Body of pancreas (tissue), 4 donors: ENCODE data around the gene MTMR2. TPM values are rescaled to one million over a fixed set of nuclear protein-coding genes. Genes with fewer than 3 reads are reported as not detected.

Source experiments
- ATAC-seq: fragments of 150-250 bp; one replicate; pipeline ENCODE4 v1.9.1; 2016
- DNase-seq, 4 donors: peaks; one replicate each; pipeline ENCODE4 v3.0.0-alpha.2; 2019
- H3K27ac ChIP-seq, 4 donors: fragments of 200-600 bp; sonication (generic); 1 replicate in 3 of 4; 2 replicates in 1 of 4; pipeline versions ENCODE4 v1.5.1 to v1.6.1; 2016 to 2019; ENCODE audit warnings: mild to moderate bottlenecking in 1 of 4, mixed read lengths in 1 of 4, moderate library complexity in 1 of 4
- H3K27me3 ChIP-seq, 2 donors: fragments of 200-600 bp; sonication (generic); one replicate each; pipeline ENCODE4 v1.6.0; 2016; ENCODE audit warnings: mild to moderate bottlenecking in 1 of 2
- H3K36me3 ChIP-seq, 2 donors: fragments of 200-600 bp; sonication (generic); replicated peaks in 1 of 2; 2 replicates each; pipeline ENCODE4 v1.5.1; 2016; ENCODE audit warnings: low read depth in 2 of 2; ENCODE audit not compliant: insufficient read depth in 1 of 2
- H3K4me1 ChIP-seq: fragments of 200-600 bp; sonication (generic); one replicate; pipeline ENCODE4 v1.6.0; 2016
- H3K4me3 ChIP-seq, 2 donors: fragments of 200-600 bp; sonication (generic); 1 replicate in 1 of 2; 2 replicates in 1 of 2; pipeline ENCODE4 v1.5.1; 2016 to 2019
- H3K9me3 ChIP-seq, 3 donors: fragments of 200-600 bp; sonication (generic); 1 replicate in 2 of 3; 2 replicates in 1 of 3; pipeline ENCODE4 v1.5.1; 2016
- CTCF ChIP-seq, 7 experiments: fragments of 450-650 bp in 4 of 7; fragments of 200-600 bp in 3 of 7; sonication (generic) in 3 of 7; IDR thresholded peaks; one replicate each; pipeline ENCODE4 v1.5.1; 2016 to 2019; ENCODE audit warnings: antibody characterized with exemption in 7 of 7
- POLR2A ChIP-seq, 3 donors: fragments of 450-650 bp; IDR thresholded peaks; one replicate each; pipeline ENCODE4 v1.6.1; 2016; ENCODE audit warnings: antibody characterized with exemption in 3 of 3, mild to moderate bottlenecking in 2 of 3
- WGBS, 2 donors: methylation state at CpG; one replicate each; pipeline ENCODE4 v1.1.5; 2017; 5-methylcytosine and 5-hydroxymethylcytosine counted together
- intact Hi-C: fragments of 100-400 bp; cut with DNase I; formaldehyde crosslinking; loops from one replicate; pipeline ENCODE4 v1.15.1; 2023
- total RNA-seq, 2 donors: library from RNA; depleted of rRNA; stranded (reverse); fragments of >200 nt; gene quantifications; one replicate each; pipeline ENCODE4 v1.1.0, GENCODE V29; 2016

Gene MTMR2
- total RNA-seq, 2 donors from 2014 or later = 6.9 to 14.5 TPM

GRCh38 chr11:95793116-95793515, 130.8 kb downstream of the MTMR2 start:
- Histone ChIP-seq H3K9me3 (no peaks in the 10 kb centered on the region), H3K4me1 (peaks cover 56% of the 10 kb centered on the region), H3K36me3 (no peaks in the 10 kb centered on the region), H3K27ac (no peak overlapping the region), H3K27me3 (no peaks in the 10 kb centered on the region), H3K4me3 (no peak overlapping the region)
- DNase-seq = no peak
- TF ChIP-seq POLR2A (IDR thresholded peaks at IDR 0.05) (no peak), CTCF (IDR thresholded peaks at IDR 0.05) (no peak)
- intact Hi-C loops = no loop called here
- ATAC-seq = no peak
- 79 to 80% methylated on average over 4 of the region's 4 CpGs for WGBS, 2 donors

GRCh38 chr11:95792700-95793099, 131.2 kb downstream of the MTMR2 start:
- DNase-seq (no peak), ATAC-seq (no peak)
- Histone ChIP-seq H3K27ac (no peak overlapping the region), H3K36me3 (no peaks in the 10 kb centered on the region), H3K9me3 (no peaks in the 10 kb centered on the region), H3K4me3 (no peak overlapping the region), H3K4me1 (peaks cover 58% of the 10 kb centered on the region), H3K27me3 (no peaks in the 10 kb centered on the region)
- no peak for TF ChIP-seq POLR2A (IDR thresholded peaks at IDR 0.05)
- no peak for TF ChIP-seq CTCF (IDR thresholded peaks at IDR 0.05)
- WGBS, 2 donors = 84 to 89% methylated on average over 7 of the region's 7 CpGs
- intact Hi-C loops = no loop called here

GRCh38 chr11:95792200-95792599, 131.7 kb downstream of the MTMR2 start:
- no peaks in the 10 kb centered on the region for H3K27me3 ChIP-seq
- no peak for TF ChIP-seq POLR2A (IDR thresholded peaks at IDR 0.05)
- TF ChIP-seq CTCF (IDR thresholded peaks at IDR 0.05) = no peak
- H3K4me3 ChIP-seq = no peak overlapping the region
- no peak for DNase-seq
- H3K36me3 ChIP-seq = no peaks in the 10 kb centered on the region
- no peaks in the 10 kb centered on the region for H3K9me3 ChIP-seq
- ATAC-seq = no peak
- intact Hi-C loops = no loop called here
- H3K27ac ChIP-seq = no peak overlapping the region
- WGBS, 2 donors = 55 to 62% methylated on average over 8 of the region's 8 CpGs
- peaks cover 58% of the 10 kb centered on the region for H3K4me1 ChIP-seq

- H3K36me3 ChIP-seq = no peaks in the 10 kb centered on the region
- H3K9me3 ChIP-seq = no peaks in the 10 kb centered on the region
- TF ChIP-seq POLR2A (IDR thresholded peaks at IDR 0.05) (no peak), CTCF (IDR thresholded peaks at IDR 0.05) (no peak)
- peaks cover 56% of the 10 kb centered on the region for H3K4me1 ChIP-seq
- peak overlapping the region in 1 of 2 donors; percentile 82 for H3K4me3 ChIP-seq
- ATAC-seq (no peak), DNase-seq (no peak)
- WGBS, 2 donors = 17 to 34% methylated on average over 8 of the region's 8 CpGs
- intact Hi-C loops = no loop called here
- H3K27ac ChIP-seq = peak overlapping the region; percentile 97 to 100 (median 98)
- no peaks in the 10 kb centered on the region for H3K27me3 ChIP-seq
Observed at GRCh38 chr11:95791709-95792033, 132.2 kb downstream of the MTMR2 start.

- H3K4me3 ChIP-seq = peak overlapping the region; percentile 65 to 82
- TF ChIP-seq CTCF (IDR thresholded peaks at IDR 0.05) (no peak), POLR2A (IDR thresholded peaks at IDR 0.05) (peak in 2 of 3 donors; percentile 29 to 32)
- intact Hi-C loops = no loop called here
- no peaks in the 10 kb centered on the region for H3K9me3 ChIP-seq
- ATAC-seq (peak; percentile 10), DNase-seq (peak; percentile 71 to 85 (median 78))
- H3K27me3 ChIP-seq = no peaks in the 10 kb centered on the region
- H3K36me3 ChIP-seq = no peaks in the 10 kb centered on the region
- peak overlapping the region; percentile 97 to 100 (median 98) for H3K27ac ChIP-seq
- peaks cover 50% of the 10 kb centered on the region for H3K4me1 ChIP-seq
- 2 to 3% methylated on average over 29 of the region's 29 CpGs for WGBS, 2 donors
Observed at GRCh38 chr11:95790933-95791708, 132.8 kb downstream of the MTMR2 start.
